Colon (tissue), 2 donors: ENCODE results near the gene MS4A12.
"Not testable (repeated sequence)": the region's sequence is repeated elsewhere in the genome, so short reads cannot be mapped to it uniquely, and the experiment has no call there.

ENCODE experiments used
- FAIRE-seq: peaks from 2 replicates; lab custom pipeline; 2012; peaks lifted over from hg19 to GRCh38; lab: Jason Lieb, UNC
- donor health status: control.
- donor health status: control.

MS4A12 gene

GRCh38 chr11:60492488-60493009, at the start of gene MS4A12:
Gene MS4A12 (plus strand): TSS chr11:60492778. CDS start chr11:60497319, 4,541 bp downstream.
- FAIRE-seq = no peak

DNA sequence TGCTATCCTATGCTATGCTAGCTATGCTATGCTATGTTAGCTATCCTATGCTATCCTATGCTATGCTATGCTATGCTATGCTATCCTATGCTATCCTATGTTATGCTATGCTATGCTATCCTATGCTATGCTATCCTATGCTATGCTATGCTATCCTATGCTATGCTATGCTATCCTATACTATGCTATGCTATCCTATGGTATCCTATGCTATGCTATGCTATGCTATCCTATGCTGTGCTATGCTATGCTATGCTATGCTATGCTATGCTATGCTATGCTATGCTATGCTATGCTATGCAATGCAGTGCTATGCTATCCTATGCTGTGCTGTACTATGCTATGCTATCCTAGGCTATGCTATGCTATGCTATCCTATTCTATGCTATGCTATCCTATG, 45.5 kb upstream of the MS4A12 start:
- no peak for FAIRE-seq

- FAIRE-seq = no peak
These were observed 44.7 kb upstream of the MS4A12 start for GRCh38 chr11:60447846-60448245.

DNA sequence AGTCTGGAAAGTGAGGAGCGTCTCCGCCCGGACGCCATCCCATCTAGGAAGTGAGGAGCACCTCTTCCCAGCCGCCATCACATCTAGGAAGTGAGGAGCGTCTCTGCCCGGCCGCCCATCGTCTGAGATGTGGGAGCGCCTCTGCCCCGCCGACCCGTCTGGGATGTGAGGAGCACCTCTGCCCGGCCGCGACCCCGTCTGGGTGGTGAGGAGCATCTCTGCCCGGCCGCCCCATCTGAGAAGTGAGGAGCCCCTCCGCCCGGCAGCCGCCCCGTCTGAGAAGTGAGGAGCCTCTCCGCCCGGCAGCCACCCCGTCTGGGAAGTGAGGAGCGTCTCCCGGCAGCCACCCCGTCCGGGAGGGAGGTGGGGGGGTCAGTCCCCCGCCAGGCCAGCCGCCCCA, 41.4 kb upstream of the MS4A12 start:
- not testable (repeated sequence) for FAIRE-seq

- FAIRE-seq = no peak
These were observed 38.4 kb upstream of the MS4A12 start for GRCh38 chr11:60454212-60454611.

- FAIRE-seq = no peak
These were observed 37.0 kb upstream of the MS4A12 start, which contains the start of gene MS4A1 for GRCh38 chr11:60455531-60456042. Gene MS4A1 (plus strand): TSS chr11:60455847. CDS start chr11:60462375, 6,528 bp downstream.

DNA sequence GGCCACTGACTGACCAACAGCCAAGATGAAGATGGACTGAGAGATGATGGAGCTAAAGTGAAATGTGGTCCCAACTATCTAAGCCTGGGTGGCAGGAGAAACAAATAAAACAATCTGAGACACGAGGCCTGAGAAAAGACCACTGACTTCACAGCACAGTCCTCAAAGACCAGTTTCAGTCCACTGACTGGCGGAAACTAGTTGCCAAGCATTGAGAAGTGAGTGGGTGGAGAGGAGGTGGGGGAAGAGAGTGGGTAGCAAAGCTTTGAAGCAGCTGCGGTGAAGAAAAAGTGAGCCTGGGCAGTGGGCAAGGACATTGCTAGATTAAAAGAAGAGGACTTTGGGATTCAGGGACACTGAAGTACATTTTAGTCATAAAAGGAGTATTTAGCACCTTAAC, 35.0 kb upstream of the MS4A12 start:
- FAIRE-seq = no peak

DNA sequence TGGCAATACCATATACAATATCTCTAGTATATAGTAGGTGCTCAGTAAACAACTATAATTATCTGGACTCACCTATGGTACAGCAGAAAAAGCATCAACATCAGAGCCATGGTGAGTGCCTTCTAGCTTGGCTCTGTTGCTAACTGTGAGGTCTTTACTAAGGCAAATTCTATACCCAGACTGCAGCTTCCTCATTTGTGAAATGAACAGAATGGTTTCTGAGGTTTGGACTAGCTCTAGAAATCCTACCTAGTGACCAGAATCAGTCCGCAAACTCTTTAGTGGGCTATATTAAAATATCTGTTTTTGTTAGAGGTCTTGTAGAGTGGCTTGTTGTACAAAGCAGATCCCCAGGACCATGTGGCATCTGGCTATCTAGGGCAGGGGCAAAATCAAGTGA, 33.2 kb upstream of the MS4A12 start:
- FAIRE-seq = no peak

DNA sequence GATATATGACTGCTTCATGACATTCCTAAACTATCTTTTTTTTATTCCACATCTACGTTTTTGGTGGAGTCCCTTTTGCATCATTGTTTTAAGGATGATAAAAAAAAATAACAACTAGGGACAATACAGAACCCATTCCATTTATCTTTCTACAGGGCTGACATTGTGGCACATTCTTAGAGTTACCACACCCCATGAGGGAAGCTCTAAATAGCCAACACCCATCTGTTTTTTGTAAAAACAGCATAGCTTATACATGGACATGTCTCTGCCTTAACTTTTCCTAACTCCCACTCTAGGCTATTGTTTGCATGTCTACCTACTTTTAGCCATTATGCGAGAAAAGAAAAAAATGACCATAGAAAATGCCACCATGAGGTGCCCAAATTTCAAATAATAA, 23.7 kb upstream of the MS4A12 start:
- no peak for FAIRE-seq

DNA sequence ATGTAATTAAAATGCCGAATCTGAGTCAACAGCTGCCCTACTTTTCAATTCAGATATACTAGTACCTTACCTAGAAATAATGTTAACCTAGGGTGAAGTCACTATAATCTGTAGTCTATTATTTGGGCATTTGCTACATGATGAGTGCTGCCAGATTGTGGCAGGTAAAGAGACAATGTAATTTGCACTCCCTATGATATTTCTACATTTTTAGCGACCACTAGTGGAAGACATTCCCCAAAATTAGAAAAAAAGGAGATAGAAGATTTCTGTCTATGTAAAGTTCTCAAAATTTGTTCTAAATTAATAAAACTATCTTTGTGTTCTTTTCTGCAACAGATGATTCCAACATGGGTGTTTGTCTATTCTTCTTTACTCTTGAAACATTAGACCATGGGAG, 22.9 kb upstream of the MS4A12 start:
- no peak for FAIRE-seq

GRCh38 chr11:60477035-60477445, 15.5 kb upstream of the MS4A12 start:
- no peak for FAIRE-seq

- no peak for FAIRE-seq
These were observed 10.2 kb upstream of the MS4A12 start for GRCh38 chr11:60482361-60482760.

- no peak for FAIRE-seq
These were observed 6.6 kb upstream of the MS4A12 start for GRCh38 chr11:60485987-60486386.

GRCh38 chr11:60493454-60493853, 876 bp downstream of the MS4A12 start:
- no peak for FAIRE-seq

- FAIRE-seq = no peak
These were observed 5.8 kb downstream of the MS4A12 start for GRCh38 chr11:60498399-60498798.

- no peak for FAIRE-seq
These were observed 6.3 kb downstream of the MS4A12 start for GRCh38 chr11:60498853-60499252.

DNA sequence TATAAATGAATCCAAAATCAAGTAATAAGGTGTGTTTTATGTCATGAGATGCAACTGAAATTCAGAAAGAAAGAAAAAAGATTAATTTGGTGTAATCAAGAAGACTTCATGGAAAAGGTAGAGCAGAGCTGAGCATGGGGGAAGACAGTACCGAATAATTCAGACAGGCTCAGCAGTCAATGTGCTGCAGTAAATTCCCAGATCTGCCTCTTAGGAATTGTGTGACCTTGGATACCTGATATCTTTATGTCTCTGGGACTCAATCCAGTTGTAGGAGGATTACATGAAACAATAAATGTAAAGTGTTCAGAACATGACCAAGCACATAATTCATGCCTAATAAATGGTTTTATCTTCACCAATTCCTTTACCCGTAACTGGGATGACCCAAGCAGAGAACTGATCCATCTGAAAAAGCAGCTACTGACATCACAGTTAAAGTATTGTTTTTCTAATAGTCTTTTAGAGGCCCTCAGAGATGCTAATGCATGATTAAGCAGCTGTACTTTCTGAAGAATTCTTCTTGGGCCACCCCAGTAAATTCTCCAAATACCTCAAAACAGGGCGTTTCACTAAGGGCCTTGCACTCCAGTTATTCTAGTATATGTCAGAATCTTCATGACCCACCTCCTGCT, 7.8 kb downstream of the MS4A12 start:
- FAIRE-seq = no peak

- FAIRE-seq = peak; percentile 88
These were observed 9.7 kb downstream of the MS4A12 start for GRCh38 chr11:60502221-60502775.

DNA sequence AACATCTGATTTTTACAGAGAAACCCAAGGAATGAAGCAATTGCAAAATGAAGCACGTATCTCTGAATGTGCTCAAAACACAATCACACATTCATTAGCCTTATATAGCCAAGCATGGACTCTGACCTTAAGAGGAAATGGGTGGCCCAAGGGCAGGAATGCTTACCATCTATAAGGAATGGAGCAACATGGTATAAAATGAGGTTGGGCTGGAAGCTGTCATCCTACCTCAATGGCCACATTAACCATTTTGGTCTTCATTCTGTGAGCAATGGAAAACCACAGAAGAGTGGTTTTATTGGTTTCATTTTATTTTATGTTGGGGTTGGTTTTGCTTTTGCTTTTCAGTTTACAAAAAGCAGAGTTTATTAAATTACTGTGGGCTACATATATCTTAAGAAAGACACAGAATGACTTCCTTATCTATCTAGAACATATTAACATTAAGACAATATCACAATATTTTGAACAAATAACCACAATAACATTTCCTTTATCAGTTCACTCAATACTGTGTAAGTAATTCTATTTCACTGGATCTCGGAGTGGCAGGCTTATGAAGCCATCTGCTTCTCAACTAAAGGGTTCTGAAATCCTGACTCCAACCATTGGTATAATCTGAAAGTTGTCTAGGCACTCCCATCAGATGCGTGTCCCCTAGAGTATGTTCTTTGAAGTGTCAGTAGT, 11.8 kb downstream of the MS4A12 start:
- FAIRE-seq = no peak

GRCh38 chr11:60509609-60510008, 17.0 kb downstream of the MS4A12 start:
- not testable (repeated sequence) for FAIRE-seq

DNA sequence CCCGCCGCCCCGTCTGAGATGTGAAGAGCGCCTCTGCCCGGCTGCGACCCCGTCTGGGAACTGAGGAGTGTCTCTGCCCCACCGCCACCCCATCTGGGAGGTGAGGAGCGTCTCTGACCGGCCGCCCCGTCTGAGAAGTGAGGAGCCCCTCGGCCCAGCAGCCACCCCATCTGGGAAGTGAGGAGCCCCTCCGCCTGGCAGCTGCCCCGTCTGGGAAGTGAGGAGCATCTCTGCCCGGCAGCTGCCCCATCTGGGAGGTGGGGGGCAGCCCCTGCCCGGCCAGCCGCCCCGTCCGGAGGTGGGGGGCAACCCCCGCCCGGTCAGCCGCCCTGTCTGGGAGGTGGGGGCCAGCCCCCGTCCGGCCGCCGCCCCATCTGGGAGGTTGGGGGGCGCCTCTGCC, 17.6 kb downstream of the MS4A12 start:
- not testable (repeated sequence) for FAIRE-seq

DNA sequence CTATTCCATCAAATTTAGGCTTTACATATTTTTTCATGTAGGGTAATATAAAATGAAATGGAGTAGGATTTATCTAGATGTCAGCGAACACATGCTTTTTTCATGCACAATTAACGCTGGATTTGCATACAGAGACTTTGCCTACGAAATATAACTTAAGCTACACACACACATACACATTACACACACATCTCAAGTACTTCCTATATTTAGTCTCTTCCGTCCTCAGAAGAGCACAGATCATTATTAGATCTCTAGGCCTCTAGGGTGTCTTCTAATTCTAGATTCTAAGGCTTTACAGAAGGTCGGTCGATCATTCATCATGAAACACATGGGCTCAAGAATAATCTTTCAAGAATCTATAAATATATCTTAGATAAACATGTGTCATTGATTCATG, 18.8 kb downstream of the MS4A12 start:
- FAIRE-seq = no peak

- no peak for FAIRE-seq
These were observed 20.2 kb downstream of the MS4A12 start for GRCh38 chr11:60512651-60513225.
